Upper lobe of left lung (tissue), 4 donors: Measurements from ENCODE around the gene ERG.

Experiments
- POLR2AphosphoS5 ChIP-seq, 2 donors: sonication (generic); formaldehyde crosslinking; IDR thresholded peaks; one replicate each; pipeline ENCODE4 v1.5.1; 2017; ENCODE audit warnings: antibody characterized with exemption in 2 of 2
- TF ChIP-seq, protein P1 (sequence below), 6 experiments: fragments of 450-650 bp in 4 of 6; fragments of 200-600 bp in 2 of 6; sonication (generic) in 2 of 6; IDR thresholded peaks; one replicate each; pipeline ENCODE4 v1.5.1; 2016 to 2019; ENCODE audit warnings: antibody characterized with exemption in 6 of 6

DNA sequence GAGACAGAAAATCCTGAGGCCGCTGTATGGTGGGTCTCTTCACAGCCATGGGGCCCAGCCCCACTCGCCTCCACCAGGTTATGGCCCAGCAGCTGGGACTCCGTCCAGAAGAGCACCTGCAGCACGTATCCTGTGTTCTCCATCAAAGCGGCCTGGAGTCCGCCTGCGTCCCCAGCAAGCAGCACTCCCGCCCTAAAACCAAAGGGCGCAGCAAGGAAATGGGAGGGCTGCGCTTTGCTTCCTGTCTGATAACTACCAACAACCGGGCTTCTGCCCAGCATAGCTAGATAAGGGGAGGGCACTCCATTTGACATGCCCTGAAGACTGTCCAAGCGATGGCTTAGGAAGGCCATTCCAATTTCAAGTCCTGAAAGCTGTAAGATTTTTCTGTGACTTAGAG is 121.6 kb downstream of the ERG start:
- TF ChIP-seq, protein P1, sequence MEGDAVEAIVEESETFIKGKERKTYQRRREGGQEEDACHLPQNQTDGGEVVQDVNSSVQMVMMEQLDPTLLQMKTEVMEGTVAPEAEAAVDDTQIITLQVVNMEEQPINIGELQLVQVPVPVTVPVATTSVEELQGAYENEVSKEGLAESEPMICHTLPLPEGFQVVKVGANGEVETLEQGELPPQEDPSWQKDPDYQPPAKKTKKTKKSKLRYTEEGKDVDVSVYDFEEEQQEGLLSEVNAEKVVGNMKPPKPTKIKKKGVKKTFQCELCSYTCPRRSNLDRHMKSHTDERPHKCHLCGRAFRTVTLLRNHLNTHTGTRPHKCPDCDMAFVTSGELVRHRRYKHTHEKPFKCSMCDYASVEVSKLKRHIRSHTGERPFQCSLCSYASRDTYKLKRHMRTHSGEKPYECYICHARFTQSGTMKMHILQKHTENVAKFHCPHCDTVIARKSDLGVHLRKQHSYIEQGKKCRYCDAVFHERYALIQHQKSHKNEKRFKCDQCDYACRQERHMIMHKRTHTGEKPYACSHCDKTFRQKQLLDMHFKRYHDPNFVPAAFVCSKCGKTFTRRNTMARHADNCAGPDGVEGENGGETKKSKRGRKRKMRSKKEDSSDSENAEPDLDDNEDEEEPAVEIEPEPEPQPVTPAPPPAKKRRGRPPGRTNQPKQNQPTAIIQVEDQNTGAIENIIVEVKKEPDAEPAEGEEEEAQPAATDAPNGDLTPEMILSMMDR (IDR thresholded peaks at IDR 0.05) = no peak
- TF ChIP-seq POLR2AphosphoS5 (IDR thresholded peaks at IDR 0.05) = peak in 1 of 2 donors; percentile 56
